Measurements from ENCODE around the gene GZF1.

Gene GZF1

DNA sequence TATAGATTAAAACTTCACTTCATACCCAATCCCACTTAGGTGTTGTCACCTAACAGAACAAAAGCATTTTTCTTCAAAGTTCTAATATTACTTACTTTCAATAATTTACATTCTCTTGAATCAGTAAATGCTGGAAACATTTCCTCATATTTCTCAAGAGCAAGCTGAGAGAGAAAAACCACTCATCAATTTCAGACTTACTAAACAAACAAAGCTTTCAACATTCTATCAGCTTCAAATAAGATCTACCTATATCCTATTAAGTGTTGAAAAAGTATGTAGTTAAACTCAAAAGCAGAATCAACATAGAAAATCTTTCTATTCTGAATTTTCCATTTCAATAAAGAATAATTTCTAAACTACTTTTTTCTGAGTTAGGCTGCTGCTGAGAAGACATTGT lies 17.8 kb downstream of the GZF1 start:
- DNase-seq (ENCODE audit: low spot score), result no peak
- TF ChIP-seq, protein P1, sequence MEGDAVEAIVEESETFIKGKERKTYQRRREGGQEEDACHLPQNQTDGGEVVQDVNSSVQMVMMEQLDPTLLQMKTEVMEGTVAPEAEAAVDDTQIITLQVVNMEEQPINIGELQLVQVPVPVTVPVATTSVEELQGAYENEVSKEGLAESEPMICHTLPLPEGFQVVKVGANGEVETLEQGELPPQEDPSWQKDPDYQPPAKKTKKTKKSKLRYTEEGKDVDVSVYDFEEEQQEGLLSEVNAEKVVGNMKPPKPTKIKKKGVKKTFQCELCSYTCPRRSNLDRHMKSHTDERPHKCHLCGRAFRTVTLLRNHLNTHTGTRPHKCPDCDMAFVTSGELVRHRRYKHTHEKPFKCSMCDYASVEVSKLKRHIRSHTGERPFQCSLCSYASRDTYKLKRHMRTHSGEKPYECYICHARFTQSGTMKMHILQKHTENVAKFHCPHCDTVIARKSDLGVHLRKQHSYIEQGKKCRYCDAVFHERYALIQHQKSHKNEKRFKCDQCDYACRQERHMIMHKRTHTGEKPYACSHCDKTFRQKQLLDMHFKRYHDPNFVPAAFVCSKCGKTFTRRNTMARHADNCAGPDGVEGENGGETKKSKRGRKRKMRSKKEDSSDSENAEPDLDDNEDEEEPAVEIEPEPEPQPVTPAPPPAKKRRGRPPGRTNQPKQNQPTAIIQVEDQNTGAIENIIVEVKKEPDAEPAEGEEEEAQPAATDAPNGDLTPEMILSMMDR (IDR thresholded peaks at IDR 0.05), result no peak
- Histone ChIP-seq H3K27ac (no peak overlapping the region), H3K4me3 (no peak overlapping the region)

DNA sequence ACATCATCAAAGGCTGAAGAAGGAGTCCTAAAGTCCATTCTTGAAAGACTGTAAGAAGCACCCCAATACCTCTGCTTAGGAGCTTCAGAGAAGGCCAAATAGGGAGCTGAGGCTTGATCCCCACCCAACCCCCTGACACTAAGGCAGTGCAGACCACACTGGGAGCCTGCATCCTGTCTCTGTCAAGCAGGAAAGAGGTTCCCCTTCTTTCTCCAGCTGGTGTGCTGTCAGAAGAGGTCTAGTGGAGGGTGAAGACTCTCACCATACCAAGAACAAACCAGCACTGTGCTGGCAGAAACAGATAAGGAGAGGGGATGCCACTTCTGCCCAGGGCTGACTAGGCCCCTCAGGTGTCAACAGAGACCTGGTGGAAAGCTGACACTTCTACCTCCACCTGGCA lies 19.9 kb downstream of the GZF1 start:
- TF ChIP-seq, protein P1 (IDR thresholded peaks at IDR 0.05), result no peak
- Histone ChIP-seq H3K27ac (no peak overlapping the region), H3K4me3 (no peak overlapping the region)
- no peak for DNase-seq (ENCODE audit: low spot score)

DNA sequence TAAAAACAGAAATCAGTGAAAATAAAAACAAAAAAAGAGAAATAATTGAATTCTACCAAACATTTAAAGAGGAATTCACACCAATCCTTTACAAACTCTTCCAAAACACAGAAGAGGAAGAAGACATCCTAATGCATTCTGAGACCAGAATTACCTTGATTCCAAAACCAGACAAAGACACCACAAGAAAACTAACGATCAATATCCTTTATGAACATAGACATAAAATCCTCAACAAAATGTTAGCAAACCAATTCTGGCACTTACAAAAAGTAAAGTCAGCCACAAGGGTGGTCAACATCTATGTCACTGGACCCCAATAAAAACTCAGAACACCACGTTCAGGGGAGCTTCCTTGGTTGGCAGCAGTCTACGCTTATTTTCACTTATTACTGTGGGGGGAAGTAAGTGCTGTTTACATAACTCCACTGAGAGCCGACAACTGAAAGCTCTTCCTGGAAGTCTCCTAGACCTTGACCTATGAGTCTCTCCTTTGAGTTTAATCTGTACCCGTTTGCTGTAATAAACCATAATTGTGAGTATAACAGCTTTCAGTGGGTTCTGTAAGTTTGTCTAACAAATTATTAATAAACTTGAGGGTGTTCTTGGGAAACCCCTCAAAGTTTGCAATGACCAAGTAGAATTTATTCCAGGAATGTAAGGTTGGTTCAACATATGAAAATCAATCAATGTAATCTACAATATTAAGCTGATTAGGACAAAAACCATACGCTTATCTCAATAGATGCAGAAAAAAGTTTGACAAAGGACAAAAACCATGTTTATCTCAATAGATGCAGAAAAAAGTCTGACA lies 24.5 kb downstream of the GZF1 start:
- Histone ChIP-seq H3K27ac (no peak overlapping the region), H3K4me3 (no peak overlapping the region)
- TF ChIP-seq, protein P1 (IDR thresholded peaks at IDR 0.05), result no peak
- no peak for DNase-seq (ENCODE audit: low spot score)

DNA sequence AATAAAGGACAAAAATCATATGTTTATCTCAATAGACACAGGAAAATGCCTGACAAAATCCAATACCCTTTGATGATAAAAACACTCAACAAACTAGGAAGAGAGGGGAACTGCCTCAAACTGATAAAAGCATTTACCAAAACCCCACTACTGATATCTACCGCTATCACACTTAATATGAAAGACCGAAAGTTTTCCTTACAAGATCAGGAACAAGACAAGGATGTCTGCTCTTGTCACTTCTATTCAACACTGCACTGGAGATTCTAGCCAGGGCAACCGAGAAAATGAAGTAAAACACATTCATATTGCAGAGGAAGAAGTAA lies 25.1 kb downstream of the GZF1 start:
- no peak for DNase-seq (ENCODE audit: low spot score)
- Histone ChIP-seq H3K27ac (no peak overlapping the region), H3K4me3 (no peak overlapping the region)
- TF ChIP-seq, protein P1 (IDR thresholded peaks at IDR 0.05), result no peak

DNA sequence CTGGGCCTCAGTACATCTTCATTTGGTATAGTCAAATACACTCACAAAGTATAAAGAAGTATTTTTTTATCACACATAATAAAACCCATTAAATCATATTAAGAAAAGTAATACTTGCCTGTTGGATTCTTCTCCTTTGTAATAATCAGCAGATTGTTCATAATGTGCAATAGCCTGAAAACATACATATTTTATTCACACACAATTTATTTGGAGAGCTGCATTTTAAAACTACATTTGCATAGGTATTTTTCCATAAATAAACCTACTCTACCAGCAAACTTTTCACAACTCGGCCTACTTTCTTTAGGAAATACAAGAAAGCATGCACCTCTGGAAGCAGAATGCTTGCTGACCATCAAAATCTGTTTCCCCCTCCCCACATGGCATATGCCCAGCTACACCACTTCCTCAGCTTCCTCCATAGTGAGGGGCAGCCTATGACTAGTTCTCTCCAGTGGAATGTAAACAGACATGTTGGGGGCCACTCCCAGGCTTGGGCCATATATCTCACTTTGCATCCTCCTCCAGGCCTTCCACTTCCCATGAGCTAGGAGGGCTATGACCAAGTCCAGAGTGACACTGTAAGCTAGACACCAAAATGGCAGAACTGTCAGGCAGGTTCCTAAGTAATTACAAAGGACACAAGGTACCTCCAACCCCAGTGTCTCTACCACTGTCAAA lies 28.3 kb downstream of the GZF1 start:
- DNase-seq (ENCODE audit: low spot score), result no peak
- TF ChIP-seq, protein P1 (IDR thresholded peaks at IDR 0.05), result no peak

DNA sequence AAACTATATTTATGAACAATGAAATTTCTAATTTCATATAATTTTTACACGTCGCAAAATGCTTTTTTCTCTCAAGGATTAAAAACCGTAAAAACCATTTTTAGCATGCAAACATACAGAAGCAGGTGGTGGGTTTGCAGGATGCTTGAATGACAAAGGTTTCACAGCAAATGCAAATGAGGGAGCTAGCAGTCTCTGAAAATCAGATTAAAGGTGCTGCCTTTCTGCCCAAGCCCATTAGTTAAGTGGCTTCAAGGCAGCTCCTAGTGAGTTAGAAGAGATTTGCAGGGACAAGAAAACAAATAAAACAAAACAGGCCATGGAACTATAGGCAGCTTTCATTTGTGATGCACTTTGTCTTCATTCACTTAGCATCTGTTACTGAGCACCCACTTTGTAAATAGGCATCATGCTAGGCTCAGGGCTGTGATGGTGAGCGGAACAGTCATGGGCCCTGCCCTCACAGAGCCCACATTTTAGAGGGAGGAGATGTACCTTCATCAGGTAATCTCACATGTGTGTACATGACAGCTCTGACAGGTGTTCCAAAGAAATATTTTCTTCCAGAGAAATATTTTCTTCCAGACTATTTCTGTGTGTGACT lies 29.8 kb downstream of the GZF1 start:
- no peak overlapping the region for H3K4me3 ChIP-seq

More for the DNA sequence above, 28.3 kb downstream of the GZF1 start:
- H3K27ac ChIP-seq, result no peak overlapping the region
- no peak overlapping the region for H3K4me3 ChIP-seq

More for the DNA sequence above, 29.8 kb downstream of the GZF1 start:
- H3K27ac ChIP-seq, result no peak overlapping the region
- no peak for DNase-seq (ENCODE audit: low spot score)
- TF ChIP-seq, protein P1 (IDR thresholded peaks at IDR 0.05), result no peak
